Right lobe of liver (tissue), 6 donors: ENCODE data around the gene CTSH. TPM values are rescaled to one million over a fixed set of nuclear protein-coding genes. Genes with fewer than 3 reads are reported as not detected.
A peak's percentile ranks its signal among the peaks of the same experiment; 100 is the strongest.

ENCODE experiments used
- ATAC-seq, 4 donors: fragments of 200-7000 bp; cut with Tn5 transposase; one replicate each; pipeline ENCODE4 v1.9.1; 2020; ENCODE audit warnings: mild to moderate bottlenecking in 4 of 4, moderate library complexity in 4 of 4
- DNase-seq, 3 donors: peaks; one replicate each; pipeline ENCODE4 v3.0.0-alpha.2; 2020
- H3K27ac ChIP-seq, 3 donors: fragments of 200-600 bp; one replicate each; pipeline ENCODE4 v1.8.0; 2022
- H3K27me3 ChIP-seq, 2 donors: fragments of 200-600 bp; one replicate each; pipeline ENCODE4 v1.8.0; 2022
- H3K36me3 ChIP-seq, 4 donors: fragments of 200-600 bp; sonication (generic) in 1 of 4; one replicate each; pipeline versions ENCODE4 v1.5.1 to v1.8.0; 2017 to 2022; ENCODE audit warnings: control low read depth in 1 of 4
- H3K4me1 ChIP-seq, 4 donors: fragments of 200-600 bp; sonication (generic) in 1 of 4; one replicate each; pipeline versions ENCODE4 v1.5.1 to v1.8.0; 2017 to 2022; ENCODE audit warnings: control low read depth in 1 of 4
- H3K4me3 ChIP-seq, 3 donors: fragments of 200-600 bp; one replicate each; pipeline ENCODE4 v1.8.0; 2022
- H3K9me3 ChIP-seq, 4 donors: fragments of 200-600 bp; sonication (generic) in 1 of 4; one replicate each; pipeline versions ENCODE4 v1.5.1 to v1.8.0; 2017 to 2022; ENCODE audit warnings: control low read depth in 1 of 4
- CTCF ChIP-seq, 4 donors: fragments of 200-600 bp in 3 of 4; fragments of 450-650 bp in 1 of 4; IDR thresholded peaks; one replicate each; pipeline versions ENCODE4 v1.5.1 to v1.8.0; 2016 to 2022; ENCODE audit warnings: antibody characterized with exemption in 4 of 4, mild to moderate bottlenecking in 2 of 4
- POLR2A ChIP-seq: fragments of 450-650 bp; IDR thresholded peaks from one replicate; pipeline ENCODE4 v1.6.1; 2017; ENCODE audit warnings: antibody characterized with exemption, mild to moderate bottlenecking
- WGBS: methylation state at CpG from one replicate; pipeline ENCODE4 v1.1.6; 2018; ENCODE audit warnings: low coverage, low lambda C conversion rate; ENCODE audit not compliant: insufficient coverage; ENCODE audit errors: missing lambda C conversion rate; 5-methylcytosine and 5-hydroxymethylcytosine counted together
- intact Hi-C, 2 donors: fragments of 100-400 bp; cut with DNase I; formaldehyde crosslinking; loops; one replicate each; pipeline versions ENCODE4 v1.11.2 to v1.14.1; 2022
- long read RNA-seq: library from polyadenylated mRNA; unstranded; transcript quantifications from one replicate; pipeline ENCODE4 v2.0.0, GENCODE V29; 2019
- total RNA-seq, 6 experiments: library from RNA; depleted of rRNA in 2 of 6; stranded (reverse); fragments of >200 nt in 2 of 6; fragmentation: NEBNext Ultra II Directional in 3 of 6; extraction: Animal tissue kit (Norgen Biotek cat#: 25700) in 3 of 6; gene quantifications; one replicate each; pipeline versions ENCODE4 v1.1.0 to v1.2.4, GENCODE V29; 2016 to 2023
- donor health status: DM: no; HTN: yes; CAD: no.
- donor health status: DM: no; HTN: no; CAD: no.
- donor health status: DM: no; HTN: no; CAD: no.
- donor health status: DM: no; HTN: yes; CAD: no.
- donor health status: DM: no; HTN: yes; CAD: no.

The CTSH gene
- 100 to 1,000 TPM in 2 of 6 experiments, 10 to 100 TPM in 4; 32.0 to 183 (median 98.1) TPM for total RNA-seq
- long read RNA-seq, transcript CTSH-201 (12 exons, 2,190 nt), result major isoform, 40 of 54 reads
- long read RNA-seq, partial matches to known transcripts, result 7 of 54 reads
- long read RNA-seq, other reads (novel, unspliced or antisense), result 7 of 54 reads

- TF ChIP-seq CTCF (IDR thresholded peaks at IDR 0.05) (no peak), POLR2A (peak; percentile 57)
- intact Hi-C loops, result no loop called here
- H3K4me1 ChIP-seq, result peaks cover 0 to 26% (median 7%) of the 10 kb centered on the region in 4 donors
- WGBS, result 3% methylated on average over 14 of the region's 71 CpGs
- no peaks in the 10 kb centered on the region for H3K36me3 ChIP-seq
- H3K4me3 ChIP-seq, result peak within 1 kb of the TSS; percentile 58 to 75 (median 65)
- no peaks in the 10 kb centered on the region for H3K27me3 ChIP-seq
- ATAC-seq, result peak; percentile 93 to 97 (median 94)
- peak; percentile 95 to 96 (median 96) for DNase-seq
- H3K9me3 ChIP-seq, result no peaks in the 10 kb centered on the region
- H3K27ac ChIP-seq, result peak within 1 kb of the TSS; percentile 84 to 94 (median 89)
Measured at GRCh38 chr15:78944669-78945407, at the start of gene CTSH. TSS of gene CTSH (minus strand) at chr15:78945046. CDS start at chr15:78944981, 65 bp downstream.

- WGBS, result 57% methylated on average over 6 of the region's 10 CpGs
- peak in 1 of 4 donors; percentile 37 for ATAC-seq
- intact Hi-C loops, result no loop called here
- Histone ChIP-seq H3K27me3 (no peaks in the 10 kb centered on the region), H3K27ac (no peak overlapping the region), H3K4me3 (no peak overlapping the region), H3K36me3 (no peaks in the 10 kb centered on the region), H3K9me3 (no peaks in the 10 kb centered on the region), H3K4me1 (no peaks in the 10 kb centered on the region)
- TF ChIP-seq CTCF (IDR thresholded peaks at IDR 0.05) (no peak), POLR2A (no peak)
- no peak for DNase-seq
Measured at GRCh38 chr15:78993931-78994530, 49.2 kb upstream of the CTSH start.

- DNase-seq (no peak), ATAC-seq (no peak)
- no peak for TF ChIP-seq CTCF (IDR thresholded peaks at IDR 0.05)
- TF ChIP-seq POLR2A, result no peak
- Histone ChIP-seq H3K4me3 (no peak overlapping the region), H3K27me3 (no peaks in the 10 kb centered on the region), H3K27ac (no peak overlapping the region), H3K36me3 (no peaks in the 10 kb centered on the region), H3K4me1 (no peaks in the 10 kb centered on the region), H3K9me3 (no peaks in the 10 kb centered on the region)
- intact Hi-C loops, result no loop called here
- WGBS, result no CpG with 5 or more reads among the region's 4 CpGs
Measured at GRCh38 chr15:78993257-78993930, 48.5 kb upstream of the CTSH start.

- Histone ChIP-seq H3K4me3 (no peak overlapping the region), H3K27me3 (no peaks in the 10 kb centered on the region), H3K9me3 (no peaks in the 10 kb centered on the region), H3K4me1 (no peaks in the 10 kb centered on the region), H3K27ac (no peak overlapping the region), H3K36me3 (no peaks in the 10 kb centered on the region)
- no peak for DNase-seq
- WGBS, result 62% methylated on average over 9 of the region's 17 CpGs
- intact Hi-C loops, result no loop called here
- peak; percentile 29 to 49 (median 35) for ATAC-seq
- TF ChIP-seq POLR2A, result no peak
- TF ChIP-seq CTCF (IDR thresholded peaks at IDR 0.05), result no peak
Measured at GRCh38 chr15:78992416-78993256, 47.8 kb upstream of the CTSH start.
